ENCODE measurements around the gene OSBPL10. TPM values are rescaled to one million over a fixed set of nuclear protein-coding genes. Genes with fewer than 3 reads are reported as not detected.

OSBPL10 gene
- total RNA-seq, 1 donor from 2014 or later = 8.4 TPM

- Histone ChIP-seq H3K36me3 (no peaks in the 10 kb centered on the region), H3K4me2 (no peak overlapping the region), H3K4me1 (no peaks in the 10 kb centered on the region), H3F3A (ENCODE audit: low read depth) (no peaks in the 10 kb centered on the region), H3K27ac (no peak overlapping the region), H3K9me3 (ENCODE audit: low read depth) (no peaks in the 10 kb centered on the region), H4K20me1 (ENCODE audit: low read depth) (no peaks in the 10 kb centered on the region), H3K4me3 (no peak overlapping the region), H3K27me3 (no peaks in the 10 kb centered on the region), H2AFZ (replicated peaks) (no peak overlapping the region), H3K79me2 (ENCODE audit: low read depth) (no peaks in the 10 kb centered on the region), H3K9ac (no peak overlapping the region)
- Mint-ChIP-seq H3K4me1 (no peaks in the 10 kb centered on the region), H3K27me3 (ENCODE audit: insufficient read depth, low read depth) (no peaks in the 10 kb centered on the region), H3K4me3 (no peak overlapping the region), H3K27ac (no peak overlapping the region), H3K9me3 (no peaks in the 10 kb centered on the region), H3K36me3 (no peaks in the 10 kb centered on the region)
- TF ChIP-seq EZH2 (IDR thresholded peaks at IDR 0.05) = no peak
- TF ChIP-seq EZH2phosphoT487 (IDR thresholded peaks at IDR 0.05) = no peak
- no peak for TF ChIP-seq CTCF (IDR thresholded peaks at IDR 0.05)
- DNase-seq (ENCODE audit: low spot score) = no peak
Observed at GRCh38 chr3:31798840-31799239, 182.2 kb downstream of the OSBPL10 start.

GRCh38 chr3:31793821-31794220 lies 187.2 kb downstream of the OSBPL10 start:
- no peak for TF ChIP-seq EZH2phosphoT487 (IDR thresholded peaks at IDR 0.05)
- TF ChIP-seq CTCF (IDR thresholded peaks at IDR 0.05) = no peak
- TF ChIP-seq EZH2 (IDR thresholded peaks at IDR 0.05) = no peak
- Mint-ChIP-seq H3K36me3 (no peaks in the 10 kb centered on the region), H3K9me3 (no peaks in the 10 kb centered on the region), H3K4me1 (peaks cover 2% of the 10 kb centered on the region), H3K27ac (no peak overlapping the region), H3K27me3 (ENCODE audit: insufficient read depth, low read depth) (peaks cover 2% of the 10 kb centered on the region), H3K4me3 (no peak overlapping the region)
- Histone ChIP-seq H3K27ac (no peak overlapping the region), H3K27me3 (no peaks in the 10 kb centered on the region), H3K36me3 (no peaks in the 10 kb centered on the region), H3K4me3 (no peak overlapping the region), H3K4me2 (no peak overlapping the region), H4K20me1 (ENCODE audit: low read depth) (no peaks in the 10 kb centered on the region), H3K4me1 (no peaks in the 10 kb centered on the region), H3K79me2 (ENCODE audit: low read depth) (no peaks in the 10 kb centered on the region), H3F3A (ENCODE audit: low read depth) (no peaks in the 10 kb centered on the region), H3K9me3 (ENCODE audit: low read depth) (no peaks in the 10 kb centered on the region), H3K9ac (no peak overlapping the region), H2AFZ (replicated peaks) (no peak overlapping the region)
- no peak for DNase-seq (ENCODE audit: low spot score)

- peaks cover 2% of the 10 kb centered on the region for H3K4me1 Mint-ChIP-seq
- Histone ChIP-seq H3K4me3 (no peak overlapping the region), H3K4me1 (no peaks in the 10 kb centered on the region), H3K79me2 (ENCODE audit: low read depth) (no peaks in the 10 kb centered on the region), H3K36me3 (no peaks in the 10 kb centered on the region), H3F3A (ENCODE audit: low read depth) (no peaks in the 10 kb centered on the region), H3K9me3 (ENCODE audit: low read depth) (no peaks in the 10 kb centered on the region), H3K27ac (no peak overlapping the region), H4K20me1 (ENCODE audit: low read depth) (no peaks in the 10 kb centered on the region), H2AFZ (replicated peaks) (no peak overlapping the region), H3K9ac (no peak overlapping the region), H3K27me3 (no peaks in the 10 kb centered on the region), H3K4me2 (no peak overlapping the region)
- no peak for DNase-seq (ENCODE audit: low spot score)
- H3K27me3 Mint-ChIP-seq (ENCODE audit: insufficient read depth, low read depth) = peaks cover 2% of the 10 kb centered on the region
- no peaks in the 10 kb centered on the region for H3K9me3 Mint-ChIP-seq
- no peak overlapping the region for H3K4me3 Mint-ChIP-seq
- H3K27ac Mint-ChIP-seq = no peak overlapping the region
- TF ChIP-seq EZH2 (IDR thresholded peaks at IDR 0.05) (no peak), CTCF (IDR thresholded peaks at IDR 0.05) (no peak), EZH2phosphoT487 (IDR thresholded peaks at IDR 0.05) (no peak)
- no peaks in the 10 kb centered on the region for H3K36me3 Mint-ChIP-seq
Observed at GRCh38 chr3:31791090-31791430, 190.0 kb downstream of the OSBPL10 start.

All from neural progenitor cell (in vitro differentiated cells).